ENCODE results near the gene WDR75.

WDR75 gene

DNA sequence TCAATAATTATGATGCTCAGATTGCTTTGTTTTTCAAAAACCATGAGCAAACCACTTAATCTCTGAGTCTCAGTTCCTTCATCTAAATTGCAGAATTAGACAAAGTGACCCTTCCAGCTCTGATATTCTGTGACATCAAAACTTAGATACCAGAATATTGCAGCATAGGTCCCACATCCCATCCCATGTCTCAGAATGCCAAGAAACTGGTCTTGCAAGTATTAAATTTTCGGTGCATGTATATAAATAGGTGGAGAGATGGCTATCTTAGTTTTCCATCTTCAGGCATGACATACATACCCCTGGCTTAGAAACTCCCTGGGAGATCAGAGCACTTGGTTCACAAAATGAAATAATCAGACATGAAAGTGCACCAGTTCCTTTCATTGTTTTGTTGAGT, 39.8 kb downstream of the WDR75 start:
- TF ChIP-seq, protein P1, sequence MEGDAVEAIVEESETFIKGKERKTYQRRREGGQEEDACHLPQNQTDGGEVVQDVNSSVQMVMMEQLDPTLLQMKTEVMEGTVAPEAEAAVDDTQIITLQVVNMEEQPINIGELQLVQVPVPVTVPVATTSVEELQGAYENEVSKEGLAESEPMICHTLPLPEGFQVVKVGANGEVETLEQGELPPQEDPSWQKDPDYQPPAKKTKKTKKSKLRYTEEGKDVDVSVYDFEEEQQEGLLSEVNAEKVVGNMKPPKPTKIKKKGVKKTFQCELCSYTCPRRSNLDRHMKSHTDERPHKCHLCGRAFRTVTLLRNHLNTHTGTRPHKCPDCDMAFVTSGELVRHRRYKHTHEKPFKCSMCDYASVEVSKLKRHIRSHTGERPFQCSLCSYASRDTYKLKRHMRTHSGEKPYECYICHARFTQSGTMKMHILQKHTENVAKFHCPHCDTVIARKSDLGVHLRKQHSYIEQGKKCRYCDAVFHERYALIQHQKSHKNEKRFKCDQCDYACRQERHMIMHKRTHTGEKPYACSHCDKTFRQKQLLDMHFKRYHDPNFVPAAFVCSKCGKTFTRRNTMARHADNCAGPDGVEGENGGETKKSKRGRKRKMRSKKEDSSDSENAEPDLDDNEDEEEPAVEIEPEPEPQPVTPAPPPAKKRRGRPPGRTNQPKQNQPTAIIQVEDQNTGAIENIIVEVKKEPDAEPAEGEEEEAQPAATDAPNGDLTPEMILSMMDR (IDR thresholded peaks at IDR 0.05), result no peak
- H3K27ac ChIP-seq, result no peak overlapping the region
- H3K4me3 ChIP-seq, result no peak overlapping the region
- no peak for DNase-seq (ENCODE audit: low spot score)

DNA sequence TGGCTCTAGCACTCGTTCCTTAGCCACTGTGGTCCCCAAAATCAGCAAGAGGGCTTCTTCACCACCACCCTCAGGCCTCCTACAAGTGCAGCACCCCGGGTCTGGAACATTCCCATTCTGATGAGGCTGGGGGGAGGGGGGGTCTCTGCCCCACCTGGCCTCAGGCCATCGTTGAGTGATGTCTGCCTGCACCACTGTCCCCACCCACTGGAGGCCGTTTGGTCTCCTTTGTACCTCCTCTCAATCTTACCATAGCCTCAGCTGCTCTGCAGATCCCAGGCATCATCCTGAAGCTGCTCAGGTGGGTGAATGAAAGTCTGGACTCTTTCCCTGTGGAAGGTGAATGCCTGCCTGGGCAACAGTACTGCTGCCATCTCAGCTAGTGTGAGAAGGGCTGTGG, 42.3 kb downstream of the WDR75 start:
- TF ChIP-seq, protein P1 (IDR thresholded peaks at IDR 0.05), result no peak
- Histone ChIP-seq H3K4me3 (no peak overlapping the region), H3K27ac (no peak overlapping the region)
- DNase-seq (ENCODE audit: low spot score), result no peak

DNA sequence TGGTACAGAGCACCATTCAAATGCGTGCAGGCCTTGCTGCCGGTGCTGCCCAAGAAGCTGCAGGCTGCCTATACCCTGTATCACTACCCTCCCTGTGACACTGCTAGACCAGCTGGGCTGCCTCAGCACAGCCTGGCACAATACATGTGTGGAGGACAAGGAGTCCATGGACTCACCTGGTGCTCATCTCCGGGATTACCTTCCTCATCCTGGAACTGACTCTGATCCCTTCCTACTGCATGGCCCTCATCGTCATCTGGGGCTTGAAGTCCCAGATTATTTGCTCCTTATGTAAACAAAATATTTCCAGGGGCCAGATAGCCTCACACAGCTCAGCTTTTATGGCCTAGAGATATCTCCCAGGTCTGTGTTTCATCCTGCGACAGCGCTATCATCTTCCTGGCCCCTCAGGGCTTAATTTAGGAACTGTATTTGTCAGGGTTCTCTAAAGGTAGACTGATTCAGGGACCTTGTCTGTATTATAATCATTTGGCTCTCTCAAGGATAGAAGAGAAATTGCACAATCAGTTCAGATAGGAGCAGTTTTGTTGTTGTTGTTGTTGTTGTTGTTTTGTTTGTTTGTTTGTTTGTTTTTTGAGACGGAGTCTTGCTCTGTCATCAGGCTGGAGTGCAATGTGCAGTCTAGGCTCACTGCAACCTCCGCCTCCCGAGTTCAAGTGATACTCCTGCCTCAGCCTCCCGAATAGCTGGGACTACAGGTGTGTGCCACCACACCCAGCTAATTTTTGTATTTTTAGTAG, 42.9 kb downstream of the WDR75 start:
- no peak for DNase-seq (ENCODE audit: low spot score)
- H3K4me3 ChIP-seq, result no peak overlapping the region
- no peak overlapping the region for H3K27ac ChIP-seq
- TF ChIP-seq, protein P1 (IDR thresholded peaks at IDR 0.05), result no peak

DNA sequence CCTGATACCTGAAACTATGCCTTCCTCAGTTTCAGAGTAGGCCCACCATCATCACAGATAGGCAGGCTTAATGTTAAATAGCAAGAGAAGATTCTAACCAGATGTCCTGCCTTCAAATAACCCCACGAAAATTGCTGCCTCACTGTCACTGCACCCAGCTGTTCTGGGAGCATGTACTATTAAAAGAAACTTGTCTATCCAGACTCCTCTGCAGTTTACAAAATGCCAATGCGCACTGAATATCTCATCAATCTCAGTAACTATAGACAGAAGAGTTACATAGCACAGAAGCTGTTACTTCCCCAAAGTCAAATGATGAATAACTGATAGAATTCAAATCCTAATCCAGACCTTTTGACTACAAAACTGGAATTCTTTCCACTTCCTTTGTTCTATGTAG, 43.9 kb downstream of the WDR75 start:
- Histone ChIP-seq H3K27ac (no peak overlapping the region), H3K4me3 (no peak overlapping the region)
- DNase-seq (ENCODE audit: low spot score), result no peak
- TF ChIP-seq, protein P1 (IDR thresholded peaks at IDR 0.05), result no peak

DNA sequence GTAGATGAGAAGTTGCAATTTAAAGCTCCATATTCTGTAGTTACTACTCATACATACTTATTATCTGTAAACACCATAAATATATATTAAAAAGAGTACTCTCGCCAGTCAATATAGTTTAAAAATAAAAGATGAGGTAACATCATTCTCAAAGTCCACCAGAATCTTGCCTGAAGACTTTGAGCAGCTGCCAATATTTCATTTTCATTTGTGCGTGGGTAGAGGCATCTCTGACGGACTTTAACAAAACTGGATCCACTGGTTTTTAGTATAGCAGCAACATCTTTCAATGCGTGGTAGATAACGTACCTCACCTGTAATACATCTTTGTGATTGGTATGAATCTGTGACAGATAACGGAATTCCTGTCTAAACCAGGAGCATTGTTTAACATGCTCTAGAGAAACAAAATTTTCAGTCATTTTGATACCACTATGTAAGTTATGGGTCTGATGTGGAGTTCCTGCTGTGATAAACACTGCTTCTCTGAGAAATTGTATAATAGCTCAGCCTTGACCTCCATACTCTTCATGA, 45.0 kb downstream of the WDR75 start:
- Histone ChIP-seq H3K4me3 (no peak overlapping the region), H3K27ac (no peak overlapping the region)
- TF ChIP-seq, protein P1 (IDR thresholded peaks at IDR 0.05), result no peak
- no peak for DNase-seq (ENCODE audit: low spot score)

DNA sequence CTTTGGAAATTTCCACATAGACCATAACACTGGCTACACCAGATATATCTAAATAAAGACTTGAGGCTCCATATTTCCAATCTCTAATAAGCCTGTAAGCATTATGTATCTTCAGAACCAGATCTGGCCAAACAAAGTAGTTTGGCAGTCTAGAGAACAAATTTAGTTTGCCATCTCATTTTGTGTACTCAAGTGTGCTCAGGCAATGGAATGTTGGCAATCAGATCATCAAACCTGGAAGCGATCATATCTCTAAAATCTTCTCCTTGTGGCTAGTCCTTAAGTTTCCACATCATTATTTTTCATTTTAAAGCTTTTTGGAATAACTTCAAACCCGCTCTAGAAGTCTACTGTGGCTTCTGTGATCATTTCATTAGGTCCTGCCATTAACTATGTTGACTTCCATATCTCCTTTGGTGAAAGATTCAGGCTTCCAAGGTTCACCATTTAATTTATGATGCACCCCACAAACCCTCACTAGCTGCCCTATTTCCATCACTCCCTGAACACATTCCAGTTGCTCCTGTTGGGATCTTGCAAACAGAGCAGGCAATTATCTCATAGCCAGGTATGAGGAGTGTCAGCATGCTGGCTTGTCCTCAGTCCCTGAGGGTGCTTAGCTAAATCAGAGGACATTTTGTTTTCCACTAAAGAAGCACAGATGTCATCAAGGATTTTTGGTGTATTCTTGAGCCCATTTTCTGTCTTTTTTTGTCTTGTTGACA, 46.2 kb downstream of the WDR75 start:
- H3K4me3 ChIP-seq, result no peak overlapping the region
- H3K27ac ChIP-seq, result no peak overlapping the region
- TF ChIP-seq, protein P1 (IDR thresholded peaks at IDR 0.05), result no peak
- DNase-seq (ENCODE audit: low spot score), result no peak

DNA sequence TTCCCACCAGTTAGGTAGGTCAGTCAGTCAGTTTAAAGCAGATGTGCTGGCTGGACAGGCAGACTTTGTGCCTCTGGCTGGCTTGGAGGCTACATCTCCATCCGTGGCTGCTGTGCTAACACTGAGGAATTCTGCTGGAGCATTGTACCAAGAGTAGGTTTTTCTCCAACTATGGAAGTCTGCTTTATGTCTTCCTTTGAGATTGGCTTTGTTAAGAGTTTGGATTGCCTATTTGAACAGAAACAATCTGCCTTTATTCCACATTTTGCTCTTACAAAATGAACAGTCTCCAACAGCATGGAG, 46.7 kb downstream of the WDR75 start:
- DNase-seq (ENCODE audit: low spot score), result no peak
- no peak overlapping the region for H3K4me3 ChIP-seq
- no peak overlapping the region for H3K27ac ChIP-seq
- TF ChIP-seq, protein P1 (IDR thresholded peaks at IDR 0.05), result no peak
